ENCODE measurements around the gene MACIR. TPM values are rescaled to one million over a fixed set of nuclear protein-coding genes. Genes with fewer than 3 reads are reported as not detected.

MACIR gene
- total RNA-seq, 1 donor from 2014 or later: 16.9 TPM

DNA sequence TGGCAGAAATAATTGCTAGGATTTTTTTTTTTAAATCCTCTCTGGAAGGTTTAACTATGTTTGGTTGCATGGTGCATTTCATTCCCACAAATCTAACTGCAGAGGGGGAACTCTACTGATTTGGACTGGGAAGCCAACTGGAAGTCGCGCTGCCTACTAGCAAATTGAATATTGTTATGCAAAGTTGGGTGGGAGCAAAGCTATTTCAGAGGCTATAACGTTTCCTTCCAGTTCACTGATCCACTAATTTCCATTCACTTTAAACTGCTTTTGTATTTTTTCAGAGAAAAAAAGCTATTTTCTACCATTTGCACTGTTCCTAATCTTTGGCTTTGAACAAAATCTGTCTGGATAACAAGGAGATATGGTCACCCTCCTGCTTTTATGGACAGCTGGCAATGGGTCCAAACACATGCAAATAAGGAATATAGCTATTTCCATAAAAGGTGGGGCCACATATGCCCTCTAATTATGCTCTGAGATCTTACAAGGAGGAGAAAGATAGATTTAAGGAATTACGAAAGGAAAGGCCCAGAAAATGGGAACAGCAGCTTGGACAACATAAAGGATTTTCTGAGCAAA lies 40.1 kb downstream of the MACIR start:
- H3K9me3 Mint-ChIP-seq (ENCODE audit: low read depth): no peaks in the 10 kb centered on the region
- H3K4me1 Mint-ChIP-seq (ENCODE audit: low read depth): peaks cover 15% of the 10 kb centered on the region
- no peak overlapping the region for H3K4me3 Mint-ChIP-seq (ENCODE audit: unreplicated experiment)
- no peak for DNase-seq (ENCODE audit: low spot score)
- no peaks in the 10 kb centered on the region for H3K27me3 Mint-ChIP-seq (ENCODE audit: low read depth)
- H3K27ac Mint-ChIP-seq (ENCODE audit: unreplicated experiment): no peak overlapping the region
- no peaks in the 10 kb centered on the region for H3K36me3 Mint-ChIP-seq (ENCODE audit: low read depth)
- TF ChIP-seq, protein P1, sequence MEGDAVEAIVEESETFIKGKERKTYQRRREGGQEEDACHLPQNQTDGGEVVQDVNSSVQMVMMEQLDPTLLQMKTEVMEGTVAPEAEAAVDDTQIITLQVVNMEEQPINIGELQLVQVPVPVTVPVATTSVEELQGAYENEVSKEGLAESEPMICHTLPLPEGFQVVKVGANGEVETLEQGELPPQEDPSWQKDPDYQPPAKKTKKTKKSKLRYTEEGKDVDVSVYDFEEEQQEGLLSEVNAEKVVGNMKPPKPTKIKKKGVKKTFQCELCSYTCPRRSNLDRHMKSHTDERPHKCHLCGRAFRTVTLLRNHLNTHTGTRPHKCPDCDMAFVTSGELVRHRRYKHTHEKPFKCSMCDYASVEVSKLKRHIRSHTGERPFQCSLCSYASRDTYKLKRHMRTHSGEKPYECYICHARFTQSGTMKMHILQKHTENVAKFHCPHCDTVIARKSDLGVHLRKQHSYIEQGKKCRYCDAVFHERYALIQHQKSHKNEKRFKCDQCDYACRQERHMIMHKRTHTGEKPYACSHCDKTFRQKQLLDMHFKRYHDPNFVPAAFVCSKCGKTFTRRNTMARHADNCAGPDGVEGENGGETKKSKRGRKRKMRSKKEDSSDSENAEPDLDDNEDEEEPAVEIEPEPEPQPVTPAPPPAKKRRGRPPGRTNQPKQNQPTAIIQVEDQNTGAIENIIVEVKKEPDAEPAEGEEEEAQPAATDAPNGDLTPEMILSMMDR (IDR thresholded peaks at IDR 0.05): no peak

DNA sequence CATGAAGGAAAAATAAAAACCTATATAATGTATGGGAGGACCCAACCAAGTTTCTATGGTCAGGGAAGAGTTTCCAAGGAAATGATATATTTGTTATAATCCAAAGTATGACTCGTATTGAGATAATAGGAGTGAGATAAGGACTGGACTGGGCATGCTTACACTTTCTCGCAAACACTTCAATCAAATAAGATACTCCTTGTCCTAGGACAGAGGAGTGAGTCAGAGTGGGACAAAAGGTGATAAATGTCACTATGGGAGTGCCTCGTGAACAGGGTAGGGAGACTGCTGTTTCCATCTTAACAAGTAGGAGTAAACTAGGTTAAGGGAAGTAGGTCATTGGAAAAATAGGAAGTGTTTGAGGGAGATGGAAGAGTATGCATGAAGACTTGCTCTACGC lies 47.2 kb downstream of the MACIR start:
- no peak for DNase-seq (ENCODE audit: low spot score)
- no peak overlapping the region for H3K27ac Mint-ChIP-seq (ENCODE audit: unreplicated experiment)

GRCh38 chr5:103307470-103307869 lies 48.9 kb downstream of the MACIR start:
- no peak overlapping the region for H3K27ac Mint-ChIP-seq (ENCODE audit: unreplicated experiment)
- no peak overlapping the region for H3K4me3 Mint-ChIP-seq (ENCODE audit: unreplicated experiment)
- H3K4me1 Mint-ChIP-seq (ENCODE audit: low read depth): no peaks in the 10 kb centered on the region
- no peak for DNase-seq (ENCODE audit: low spot score)
- H3K27me3 Mint-ChIP-seq (ENCODE audit: low read depth): no peaks in the 10 kb centered on the region
- TF ChIP-seq, protein P1 (IDR thresholded peaks at IDR 0.05): no peak
- no peaks in the 10 kb centered on the region for H3K9me3 Mint-ChIP-seq (ENCODE audit: low read depth)
- no peaks in the 10 kb centered on the region for H3K36me3 Mint-ChIP-seq (ENCODE audit: low read depth)

More for the DNA sequence above, 47.2 kb downstream of the MACIR start:
- Mint-ChIP-seq H3K4me3 (ENCODE audit: unreplicated experiment) (no peak overlapping the region), H3K36me3 (ENCODE audit: low read depth) (no peaks in the 10 kb centered on the region), H3K27me3 (ENCODE audit: low read depth) (no peaks in the 10 kb centered on the region), H3K4me1 (ENCODE audit: low read depth) (no peaks in the 10 kb centered on the region), H3K9me3 (ENCODE audit: low read depth) (no peaks in the 10 kb centered on the region)
- TF ChIP-seq, protein P1 (IDR thresholded peaks at IDR 0.05): no peak

- H3K27me3 Mint-ChIP-seq (ENCODE audit: low read depth): no peaks in the 10 kb centered on the region
- no peak overlapping the region for H3K27ac Mint-ChIP-seq (ENCODE audit: unreplicated experiment)
- H3K4me1 Mint-ChIP-seq (ENCODE audit: low read depth): no peaks in the 10 kb centered on the region
- TF ChIP-seq, protein P1 (IDR thresholded peaks at IDR 0.05): no peak
- H3K36me3 Mint-ChIP-seq (ENCODE audit: low read depth): no peaks in the 10 kb centered on the region
- no peaks in the 10 kb centered on the region for H3K9me3 Mint-ChIP-seq (ENCODE audit: low read depth)
- H3K4me3 Mint-ChIP-seq (ENCODE audit: unreplicated experiment): no peak overlapping the region
- no peak for DNase-seq (ENCODE audit: low spot score)
These were observed 50.2 kb downstream of the MACIR start for GRCh38 chr5:103308774-103309173.

DNA sequence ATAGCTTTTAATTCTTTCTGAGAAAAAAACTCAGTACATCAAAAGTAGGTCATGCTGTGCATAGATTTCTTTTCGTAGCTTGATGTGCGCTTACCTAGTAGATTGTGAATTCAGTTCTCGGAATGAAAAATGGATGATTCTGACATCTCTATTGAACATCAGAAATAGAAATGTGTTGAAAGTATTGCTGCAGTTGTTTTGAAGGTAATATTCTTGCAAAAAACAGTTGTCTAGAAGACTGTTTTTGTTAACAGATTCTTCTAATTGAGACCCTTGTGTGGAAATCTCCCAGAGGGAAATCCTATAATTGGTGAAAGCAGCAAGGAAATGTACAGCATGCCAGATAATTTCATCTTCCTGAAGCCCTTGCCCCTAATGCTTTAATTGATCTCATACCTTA lies 54.5 kb downstream of the MACIR start:
- Mint-ChIP-seq H3K4me1 (ENCODE audit: low read depth) (no peaks in the 10 kb centered on the region), H3K36me3 (ENCODE audit: low read depth) (no peaks in the 10 kb centered on the region), H3K4me3 (ENCODE audit: unreplicated experiment) (no peak overlapping the region), H3K27ac (ENCODE audit: unreplicated experiment) (no peak overlapping the region), H3K9me3 (ENCODE audit: low read depth) (no peaks in the 10 kb centered on the region), H3K27me3 (ENCODE audit: low read depth) (no peaks in the 10 kb centered on the region)
- TF ChIP-seq, protein P1 (IDR thresholded peaks at IDR 0.05): no peak
- DNase-seq (ENCODE audit: low spot score): no peak

Measured in chondrocyte (in vitro differentiated cells).